Activated effector memory CD4-positive, alpha-beta T cell treated with Interleukin-2 at 50 U/mL for 16 hours (primary cell): ENCODE measurements around the gene CDK9.
A peak's percentile ranks its signal among the peaks of the same experiment; 100 is the strongest.

Source experiments
- DNase-seq: peaks from one replicate; pipeline ENCODE4 v3.0.0-alpha.2; 2020

The CDK9 gene

GRCh38 chr9:127762111-127762676 is 23.6 kb upstream of the CDK9 start:
- DNase-seq: no peak

- DNase-seq: no peak
These were observed 21.9 kb upstream of the CDK9 start for GRCh38 chr9:127763918-127764384.

- no peak for DNase-seq
These were observed 20.4 kb upstream of the CDK9 start for GRCh38 chr9:127765418-127765817.

- no peak for DNase-seq
These were observed 18.4 kb upstream of the CDK9 start for GRCh38 chr9:127767410-127767809.

GRCh38 chr9:127767909-127768331 is 17.9 kb upstream of the CDK9 start:
- DNase-seq: no peak

GRCh38 chr9:127768698-127769097 is 17.1 kb upstream of the CDK9 start:
- DNase-seq: no peak

GRCh38 chr9:127769101-127769500 is 16.7 kb upstream of the CDK9 start:
- no peak for DNase-seq

GRCh38 chr9:127769929-127770582 is 15.8 kb upstream of the CDK9 start:
- no peak for DNase-seq

GRCh38 chr9:127770583-127770904 is 15.3 kb upstream of the CDK9 start:
- no peak for DNase-seq

GRCh38 chr9:127770905-127771569 is 14.8 kb upstream of the CDK9 start:
- peak; percentile 94 for DNase-seq

- DNase-seq: no peak
These were observed 14.2 kb upstream of the CDK9 start for GRCh38 chr9:127771570-127772189.

- DNase-seq: no peak
These were observed 13.2 kb upstream of the CDK9 start for GRCh38 chr9:127772603-127773002.

- DNase-seq: no peak
These were observed 12.6 kb upstream of the CDK9 start for GRCh38 chr9:127773272-127773671.

- DNase-seq: no peak
These were observed 11.9 kb upstream of the CDK9 start for GRCh38 chr9:127773981-127774380.

- peak; percentile 73 for DNase-seq
These were observed 9.5 kb upstream of the CDK9 start for GRCh38 chr9:127776195-127776923.

GRCh38 chr9:127776924-127777289 is 8.9 kb upstream of the CDK9 start:
- DNase-seq: no peak

GRCh38 chr9:127777368-127777980 is 8.4 kb upstream of the CDK9 start:
- no peak for DNase-seq

- DNase-seq: peak; percentile 44
These were observed 7.3 kb upstream of the CDK9 start, which contains the start of gene SH2D3C for GRCh38 chr9:127778280-127779135. TSS of gene SH2D3C (minus strand) at chr9:127778666. CDS start at chr9:127778627, 39 bp downstream.

- DNase-seq: no peak
These were observed 6.5 kb upstream of the CDK9 start for GRCh38 chr9:127779136-127779981.

- no peak for DNase-seq
These were observed 5.5 kb upstream of the CDK9 start for GRCh38 chr9:127780126-127780885.
